Ramos (cell line): Measurements from ENCODE around the gene SEMA4D.

Experiments
- in situ Hi-C: fragments of 300-500 bp; cut with MboI; formaldehyde crosslinking; loops from one replicate; pipeline ENCODE4 v1.14.3; 2022; ENCODE audit warnings: low sequenced_read_pairs; ENCODE audit not compliant: unreplicated experiment

The SEMA4D gene

DNA sequence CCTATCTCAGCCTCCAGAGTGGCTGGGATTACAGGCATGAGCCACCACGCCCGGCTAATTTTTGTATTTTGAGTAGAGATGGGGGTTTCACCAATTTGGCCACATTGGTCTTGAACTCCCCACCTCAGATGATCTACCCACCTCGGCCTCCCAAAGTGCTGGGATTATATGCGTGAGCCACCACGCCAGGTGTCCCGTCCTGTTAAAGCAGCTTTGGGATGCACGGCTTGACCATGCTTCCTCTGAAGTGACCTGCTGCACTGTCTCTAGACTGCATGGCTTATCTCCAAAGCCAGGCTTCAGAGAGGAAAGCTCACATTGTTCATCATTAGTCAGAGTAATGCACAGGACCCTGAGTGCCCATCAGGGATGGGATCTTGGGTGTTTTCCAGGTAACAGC is 45.4 kb downstream of the SEMA4D start:
- in situ Hi-C loops = no loop called here

DNA sequence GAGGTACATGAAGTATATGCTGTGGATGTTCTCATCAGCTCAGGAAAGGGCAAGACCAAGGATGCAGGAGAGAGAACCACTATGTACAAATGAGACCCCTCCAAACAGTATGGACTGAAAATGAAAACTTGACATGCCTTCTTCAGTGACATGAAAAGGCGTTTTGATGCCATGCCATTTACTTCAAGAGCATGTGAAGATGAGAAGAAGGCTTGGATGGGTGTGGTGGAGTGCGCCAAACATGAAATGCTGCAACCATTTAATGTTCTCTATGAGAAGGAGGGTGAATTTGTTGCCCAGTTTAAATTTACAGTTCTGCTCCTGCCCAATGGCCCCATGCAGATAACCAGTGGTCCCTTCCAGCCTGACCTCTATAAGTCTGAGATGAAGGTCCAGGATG is 47.7 kb downstream of the SEMA4D start:
- in situ Hi-C loops = no loop called here

DNA sequence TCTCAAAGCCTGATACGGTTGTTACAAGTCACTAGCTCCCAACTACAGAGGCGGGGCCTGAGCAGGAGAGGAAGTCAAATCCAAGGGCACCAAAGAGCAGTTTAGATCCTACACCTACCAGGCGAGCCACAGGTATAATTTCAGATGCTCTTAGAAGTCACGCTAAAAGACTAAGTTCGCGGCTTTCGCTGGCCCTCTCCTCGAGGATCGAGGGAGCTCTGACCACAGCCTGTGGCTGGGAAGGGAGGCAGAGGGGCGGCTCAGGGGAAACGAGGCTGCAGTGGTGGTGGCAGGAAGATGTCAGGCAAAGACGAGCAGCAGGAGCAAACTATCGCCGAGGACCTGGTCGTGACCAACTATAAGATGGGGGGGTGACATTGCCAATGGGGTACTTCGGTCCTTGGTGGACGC is 48.6 kb downstream of the SEMA4D start:
- in situ Hi-C loops = loop anchor here (25.0 kb wide), 2 partner anchors 88 to 1338 kb away; no protein-coding TSS in a partner anchor

DNA sequence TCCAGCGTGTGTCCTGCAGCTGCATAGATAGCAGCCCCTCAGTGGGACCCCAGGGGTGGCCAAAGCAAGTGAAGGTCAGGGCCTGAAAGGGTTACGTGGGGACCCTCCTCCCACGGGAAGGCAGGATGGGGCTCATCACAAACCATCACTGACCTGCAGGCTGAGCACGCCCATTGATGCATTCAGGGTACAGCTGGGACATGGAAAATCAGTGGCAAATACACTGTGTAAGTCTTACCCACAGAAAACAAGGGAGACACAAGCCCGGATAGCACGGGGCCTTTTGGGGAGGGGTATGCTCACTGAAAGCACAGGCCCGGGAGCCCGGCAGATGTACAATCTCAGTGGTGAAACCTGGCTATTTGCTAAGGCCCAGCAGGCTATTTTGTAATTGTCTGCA is 49.1 kb downstream of the SEMA4D start:
- in situ Hi-C loops = loop anchor here (25.0 kb wide), 2 partner anchors 88 to 1338 kb away; no protein-coding TSS in a partner anchor

DNA sequence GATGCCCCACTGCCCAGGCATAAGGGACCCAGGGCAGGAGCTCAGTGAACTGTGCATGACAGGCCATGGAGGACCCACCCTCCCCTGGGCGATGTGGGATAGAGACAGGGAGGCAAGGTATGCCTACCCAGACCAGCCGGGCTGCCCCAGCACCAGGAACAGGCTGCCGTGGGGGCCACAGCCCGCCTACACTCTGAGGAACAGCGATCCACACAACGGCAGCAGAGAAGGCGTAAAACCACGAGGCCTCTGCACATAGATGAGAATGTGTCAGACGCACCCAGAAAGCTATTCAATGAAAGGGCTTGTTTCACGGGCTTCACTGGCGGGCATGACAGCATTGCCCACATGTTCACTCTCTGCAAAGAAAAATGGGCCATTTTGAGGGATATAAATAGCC is 49.5 kb downstream of the SEMA4D start:
- in situ Hi-C loops = loop anchor here (25.0 kb wide), 2 partner anchors 89 to 1339 kb away; no protein-coding TSS in a partner anchor

DNA sequence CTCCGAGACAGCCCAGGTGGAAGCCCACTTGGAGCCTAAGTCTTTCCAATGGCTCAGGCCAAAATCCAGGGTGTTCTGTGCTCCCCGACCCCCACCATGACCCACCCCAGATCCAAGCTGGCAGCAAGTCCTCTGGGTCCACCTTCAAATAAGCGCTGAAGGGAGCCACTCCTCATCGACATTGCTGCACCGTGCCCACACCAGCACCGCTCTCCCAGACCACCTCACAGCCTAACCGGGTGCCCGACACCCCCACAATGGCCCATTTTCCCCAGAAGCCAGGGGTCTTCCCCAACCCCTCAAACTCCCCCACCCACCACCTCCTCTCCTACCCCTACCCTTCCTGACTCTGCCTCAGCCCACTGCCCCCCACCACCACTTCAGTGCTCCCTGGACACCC is 50.5 kb downstream of the SEMA4D start:
- in situ Hi-C loops = loop anchor here (25.0 kb wide), 2 partner anchors 90 to 1340 kb away; no protein-coding TSS in a partner anchor

DNA sequence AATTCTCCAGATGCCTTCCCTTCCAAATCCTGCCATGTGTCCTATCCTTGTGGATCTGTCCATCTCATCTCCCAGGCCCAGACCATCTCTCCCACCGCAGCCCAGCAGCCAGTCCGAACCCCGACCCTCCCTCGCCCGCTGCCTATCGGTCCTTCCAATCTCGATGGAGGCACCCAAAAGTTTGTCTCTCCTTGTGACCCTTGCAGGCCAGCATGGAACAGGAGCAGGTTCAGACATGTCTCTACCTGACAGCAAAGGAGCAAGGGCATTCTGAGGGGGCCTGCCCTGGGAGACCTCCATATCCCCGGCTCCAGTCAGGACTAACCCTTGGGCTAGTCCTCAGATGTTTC is 51.0 kb downstream of the SEMA4D start:
- in situ Hi-C loops = loop anchor here (25.0 kb wide), 2 partner anchors 90 to 1340 kb away; no protein-coding TSS in a partner anchor

DNA sequence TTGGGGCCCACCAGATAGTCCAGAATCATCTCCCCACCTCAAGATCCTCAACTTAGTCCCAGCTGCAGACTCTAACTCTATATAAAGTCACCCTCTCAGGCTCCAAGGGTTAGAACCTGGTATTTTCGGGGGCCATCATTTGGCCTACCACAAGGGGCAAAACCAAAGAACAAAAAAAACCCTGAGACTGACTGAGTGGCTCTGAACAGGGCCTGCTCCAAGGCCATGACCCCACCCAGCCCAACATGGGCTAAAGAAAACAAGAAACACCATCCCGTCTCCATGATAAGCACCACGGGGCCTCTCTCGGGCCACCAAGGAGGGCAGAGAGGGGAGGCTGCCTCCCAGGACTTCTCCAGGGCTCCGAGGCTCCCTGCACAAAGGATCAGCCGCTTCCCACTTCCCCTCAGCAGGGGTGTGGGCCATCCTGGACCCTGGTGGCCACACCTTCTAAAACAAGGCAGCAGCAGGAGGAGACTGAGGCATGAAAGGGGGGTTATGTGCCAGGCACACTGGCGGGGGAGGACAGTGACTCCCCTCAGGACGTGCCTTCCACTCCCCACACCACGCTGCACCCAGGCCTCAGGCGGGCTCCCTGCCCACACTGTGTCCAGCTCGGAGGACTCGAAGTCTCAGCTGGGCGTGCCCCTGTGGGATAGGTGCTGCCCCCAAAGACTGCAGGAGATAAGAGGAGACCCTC is 51.5 kb downstream of the SEMA4D start:
- in situ Hi-C loops = loop anchor here (25.0 kb wide), 2 partner anchors 91 to 1341 kb away; no protein-coding TSS in a partner anchor

DNA sequence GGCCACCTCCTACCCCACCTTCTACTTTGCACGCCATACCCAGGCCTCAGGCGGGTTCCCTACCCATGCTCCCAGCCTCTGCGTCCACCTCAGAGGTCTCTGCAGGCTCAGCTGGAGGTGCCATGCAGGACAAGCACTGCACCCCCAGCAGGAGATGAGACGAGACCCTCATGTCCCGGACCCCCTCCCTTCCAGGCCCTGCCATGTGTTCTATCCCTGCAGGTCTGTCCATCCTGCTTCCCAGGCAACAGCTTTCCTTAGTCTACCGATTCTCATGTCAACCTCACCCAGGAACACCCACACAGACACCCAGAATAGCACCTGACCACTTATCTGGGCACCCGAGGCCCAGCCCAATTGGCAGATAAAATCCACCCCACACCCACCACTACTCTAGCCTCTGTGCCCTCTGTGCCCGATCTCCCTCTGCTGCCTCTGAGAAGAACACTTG is 52.1 kb downstream of the SEMA4D start:
- in situ Hi-C loops = loop anchor here (25.0 kb wide), 2 partner anchors 91 to 1341 kb away; no protein-coding TSS in a partner anchor

DNA sequence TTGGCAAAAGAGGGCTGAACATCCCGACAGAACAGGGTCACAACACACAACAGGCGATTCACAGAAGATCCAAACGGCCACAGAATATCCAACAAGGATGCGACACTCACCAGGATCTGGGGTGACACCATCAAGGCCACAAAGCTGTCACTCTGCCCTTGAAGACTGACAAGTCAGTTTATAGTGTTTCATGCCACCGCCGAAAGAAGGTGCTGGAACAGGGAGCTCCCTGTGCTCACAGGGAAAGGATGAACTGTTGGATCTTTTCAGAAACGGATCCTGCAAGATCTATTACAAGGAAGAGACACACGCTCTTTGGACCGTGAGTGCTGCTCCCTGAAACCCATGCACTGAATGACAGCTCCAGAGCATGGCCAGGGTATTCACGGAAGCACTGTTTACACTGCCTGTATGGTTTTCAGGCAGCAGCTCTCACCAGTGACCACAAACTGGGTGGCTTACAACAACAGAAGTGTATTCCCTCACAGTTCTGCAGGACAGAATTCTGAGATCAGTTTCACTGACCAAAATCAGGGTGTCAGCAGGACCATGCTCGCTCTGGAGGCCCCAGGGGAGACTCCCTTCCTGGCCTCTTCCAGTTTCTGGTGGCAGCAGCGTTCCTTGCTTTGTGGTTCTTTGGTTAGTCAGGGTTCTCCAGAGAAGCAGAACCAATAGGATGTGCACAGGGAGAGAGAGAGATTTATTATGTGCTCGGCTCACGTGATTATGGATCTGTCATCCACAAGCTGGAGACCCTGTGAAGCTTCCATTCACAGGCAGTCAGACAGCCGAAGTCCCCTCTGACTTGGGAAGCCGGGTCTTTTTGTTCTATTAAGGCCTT is 52.8 kb downstream of the SEMA4D start:
- in situ Hi-C loops = loop anchor here (25.0 kb wide), 2 partner anchors 92 to 1342 kb away; no protein-coding TSS in a partner anchor

DNA sequence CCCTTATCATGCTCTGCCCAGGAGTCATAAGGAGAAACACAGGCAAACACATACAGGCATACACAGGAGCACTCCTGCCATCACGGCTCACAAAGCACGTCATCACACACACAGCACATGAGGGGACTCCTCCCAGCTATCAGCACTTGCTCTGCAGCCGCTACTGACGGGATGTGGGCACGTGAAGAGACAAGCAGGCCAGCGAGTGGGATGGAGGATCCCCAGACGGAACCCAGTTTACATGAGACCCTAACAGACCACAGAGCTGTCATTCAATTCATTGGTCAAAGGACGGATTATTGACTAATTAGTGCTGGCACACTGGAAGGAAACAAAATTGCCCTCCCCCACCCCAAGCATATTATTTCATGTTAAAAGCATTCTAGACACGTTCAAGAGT is 53.6 kb downstream of the SEMA4D start:
- in situ Hi-C loops = loop anchor here (25.0 kb wide), 2 partner anchors 93 to 1343 kb away; no protein-coding TSS in a partner anchor

DNA sequence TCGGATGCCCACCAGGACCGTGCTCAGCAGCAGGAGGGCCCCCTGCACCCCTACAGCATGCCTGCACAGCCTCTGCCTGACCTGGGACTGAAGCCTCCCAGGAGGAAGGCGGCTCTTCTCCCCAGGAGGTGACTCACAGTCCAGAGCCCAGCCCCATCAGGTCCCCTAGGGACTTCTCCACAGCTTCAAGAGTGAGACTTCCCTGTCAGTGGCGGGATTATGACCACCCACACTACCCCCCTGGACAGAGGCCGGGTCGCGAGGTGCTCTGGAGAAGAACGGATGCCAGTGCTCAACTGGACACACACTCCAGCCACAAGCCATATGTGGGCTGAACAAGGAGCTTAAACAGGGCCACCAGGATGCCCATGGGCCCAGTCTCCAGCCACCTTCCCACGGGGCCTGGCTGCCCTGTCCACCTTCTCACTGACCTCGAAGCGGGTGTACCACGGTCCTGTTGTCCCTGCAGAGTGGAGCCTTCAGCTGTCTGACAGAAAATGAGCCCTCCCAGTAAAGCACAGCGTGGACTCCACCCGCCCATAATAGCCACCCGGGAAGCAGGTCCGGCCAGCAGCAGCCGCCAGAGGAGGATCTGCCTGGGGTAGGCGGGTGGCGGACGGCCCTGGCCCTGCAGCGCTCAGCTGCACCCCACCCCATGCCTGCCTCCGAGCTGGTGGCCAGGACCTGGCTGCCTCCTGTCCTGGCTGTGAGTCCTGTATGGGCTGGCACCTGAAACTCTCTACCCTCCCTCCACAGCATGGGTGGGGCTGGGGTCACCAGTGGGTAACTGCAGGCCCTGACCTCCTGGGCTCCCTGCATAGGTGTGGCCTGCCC is 54.7 kb downstream of the SEMA4D start:
- in situ Hi-C loops = loop anchor here (25.0 kb wide), 2 partner anchors 94 to 1344 kb away; no protein-coding TSS in a partner anchor

DNA sequence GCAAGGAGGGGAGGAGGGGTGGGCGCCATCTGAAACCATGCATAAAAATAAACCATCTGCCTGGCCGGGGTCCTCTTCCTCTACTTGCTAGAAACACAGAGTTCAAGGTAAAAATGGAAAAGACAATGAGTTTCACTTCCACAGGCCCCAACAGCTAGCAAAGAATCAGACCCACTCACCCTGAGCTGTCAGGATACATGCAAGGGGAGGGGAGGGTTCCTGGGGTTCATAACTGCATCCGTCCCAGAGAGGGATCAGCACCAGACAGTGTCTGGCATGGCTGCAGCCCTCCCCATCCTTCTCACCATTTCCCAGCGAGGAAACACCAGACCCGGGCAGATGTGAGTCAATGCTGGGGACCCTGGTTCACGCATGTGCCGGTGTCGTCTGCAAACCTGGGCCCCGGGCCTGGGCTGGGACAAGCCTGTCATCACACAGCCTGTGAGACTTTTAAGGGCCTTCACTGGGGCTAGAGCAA is 55.4 kb downstream of the SEMA4D start:
- in situ Hi-C loops = loop anchor here (25.0 kb wide), 2 partner anchors 95 to 1345 kb away; no protein-coding TSS in a partner anchor

DNA sequence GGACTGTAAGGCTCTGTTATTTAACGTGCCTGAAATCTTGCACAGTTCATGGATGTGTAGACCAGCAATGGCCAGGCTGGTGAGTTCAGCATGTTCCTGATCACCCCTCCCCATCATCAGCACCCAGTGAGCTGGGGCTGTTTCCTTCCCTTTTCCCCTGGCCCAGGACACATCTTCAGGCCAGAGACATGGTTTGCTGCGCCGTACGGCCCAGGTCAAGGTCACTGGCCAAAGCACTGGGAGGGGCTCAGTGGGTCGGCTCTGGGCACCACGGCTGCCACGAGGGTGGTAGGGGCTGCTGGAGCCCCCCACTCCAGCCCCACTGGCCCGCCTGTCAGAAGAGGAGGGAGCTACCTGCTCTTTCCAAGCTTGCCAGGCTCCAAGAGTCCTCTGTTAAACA is 55.9 kb downstream of the SEMA4D start:
- in situ Hi-C loops = loop anchor here (25.0 kb wide), 2 partner anchors 95 to 1345 kb away; no protein-coding TSS in a partner anchor

DNA sequence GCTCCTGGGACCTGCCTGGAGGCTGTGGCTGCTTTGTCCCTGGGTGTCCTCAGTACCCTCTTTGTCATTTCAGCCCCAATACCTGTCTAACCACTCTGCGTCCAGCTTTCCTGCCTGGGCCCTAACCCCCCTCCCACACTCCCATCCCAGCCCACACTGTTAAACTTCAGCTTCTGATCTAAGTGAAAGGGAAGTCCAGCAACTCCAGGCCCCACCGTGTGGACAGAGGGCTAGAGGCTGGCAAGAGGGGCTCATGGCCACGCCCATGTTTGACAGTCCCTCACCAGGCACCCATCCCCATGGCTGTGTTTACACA is 56.3 kb downstream of the SEMA4D start:
- in situ Hi-C loops = loop anchor here (25.0 kb wide), 2 partner anchors 96 to 1346 kb away; no protein-coding TSS in a partner anchor

DNA sequence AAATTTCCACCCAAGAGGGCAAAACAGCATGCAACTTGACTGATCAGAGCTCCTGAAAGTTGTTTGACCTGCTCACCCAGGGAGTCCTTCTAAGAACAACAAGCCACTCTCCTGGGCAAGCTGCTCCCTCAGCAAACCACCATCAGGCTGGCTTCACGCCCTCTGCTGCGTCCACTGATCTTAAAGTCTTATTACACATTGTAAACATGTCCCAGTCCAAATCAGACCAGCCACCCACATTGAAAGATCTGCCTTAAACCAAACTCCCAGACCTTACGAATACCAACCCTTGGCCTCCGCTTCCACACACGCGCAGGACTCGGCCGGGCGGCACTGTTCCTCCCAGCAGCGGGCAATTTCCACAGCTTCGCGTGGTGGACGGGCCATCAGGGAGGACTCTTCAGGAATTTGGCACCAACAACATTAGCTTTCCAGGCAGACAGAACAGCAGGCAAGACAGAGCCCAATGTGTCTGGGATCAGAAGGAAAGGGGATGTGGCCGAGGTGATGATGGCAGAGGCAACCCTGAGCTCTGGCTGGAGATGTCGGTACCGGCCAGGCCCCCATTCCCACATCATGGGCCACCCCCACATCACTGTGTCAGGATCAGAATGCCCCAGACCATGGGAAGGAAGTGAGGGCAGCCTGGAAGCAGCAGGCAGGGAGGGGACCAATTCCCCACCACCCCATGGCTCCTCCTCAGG is 56.8 kb downstream of the SEMA4D start:
- in situ Hi-C loops = loop anchor here (25.0 kb wide), 2 partner anchors 96 to 1346 kb away; no protein-coding TSS in a partner anchor

DNA sequence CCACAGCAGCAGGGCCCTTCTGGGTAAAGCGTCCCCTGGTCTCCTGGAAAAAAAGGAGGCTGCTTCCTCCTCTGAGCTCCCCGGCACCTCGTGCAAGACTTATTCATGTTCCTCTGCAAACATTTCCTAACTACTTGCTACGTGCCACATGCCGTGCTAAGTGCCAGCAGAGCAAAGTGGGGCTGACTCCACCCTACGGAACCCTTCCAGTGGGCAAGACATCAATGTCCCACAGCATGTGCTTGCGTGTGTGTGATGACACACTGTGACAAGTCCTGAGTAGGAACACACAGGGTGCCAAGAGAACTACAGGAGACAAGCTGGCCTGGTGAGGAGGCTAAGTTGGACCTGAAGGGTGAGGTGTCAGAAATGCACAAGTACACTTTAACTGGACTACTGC is 57.4 kb downstream of the SEMA4D start:
- in situ Hi-C loops = loop anchor here (25.0 kb wide), 2 partner anchors 97 to 1347 kb away; no protein-coding TSS in a partner anchor

DNA sequence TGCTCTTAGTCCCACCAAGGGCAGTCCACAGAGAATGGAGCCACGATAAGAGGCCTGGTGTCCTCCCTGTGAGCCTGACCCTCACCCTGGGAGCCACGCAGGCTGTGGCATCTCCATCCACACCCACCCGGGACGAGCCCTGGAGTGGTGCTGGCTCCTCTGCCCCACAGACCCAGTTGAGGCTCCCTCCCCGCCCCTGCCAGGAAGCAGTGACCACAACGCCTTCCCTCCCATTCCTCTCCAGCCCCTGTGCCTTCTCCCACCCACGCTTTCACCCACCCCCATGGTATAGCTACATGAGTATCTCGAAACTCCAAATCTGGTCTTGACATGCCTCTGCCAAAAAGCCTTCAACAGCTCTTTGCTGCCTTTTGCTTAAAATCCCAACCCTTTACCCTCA is 57.9 kb downstream of the SEMA4D start:
- in situ Hi-C loops = loop anchor here (25.0 kb wide), 2 partner anchors 97 to 1347 kb away; no protein-coding TSS in a partner anchor

DNA sequence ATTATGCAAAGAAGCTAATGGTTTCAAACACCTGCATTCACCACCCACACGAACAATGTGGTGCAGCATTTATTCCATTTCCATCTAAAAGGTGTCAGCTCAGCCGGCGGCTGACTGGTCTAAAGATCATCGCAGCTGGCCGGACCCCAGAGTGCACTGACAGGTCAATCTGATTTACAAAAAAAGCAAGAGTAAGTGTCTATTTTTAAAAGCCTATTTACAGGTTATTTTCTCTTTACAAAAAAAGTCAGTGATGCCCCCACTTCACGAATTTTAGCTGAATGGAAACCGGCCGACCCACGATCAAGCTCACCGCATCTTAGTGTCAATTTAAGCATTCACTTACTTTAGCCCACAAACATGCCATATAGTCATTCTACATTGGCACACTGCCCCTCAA is 58.3 kb downstream of the SEMA4D start:
- in situ Hi-C loops = loop anchor here (25.0 kb wide), 2 partner anchors 98 to 1348 kb away; no protein-coding TSS in a partner anchor
